Fibroblast of skin of right biceps (primary cell): ENCODE measurements around the gene TCF4.

Source experiments
- DNase-seq: peaks from one replicate; pipeline ENCODE4 v3.0.0-alpha.2; 2013

TCF4 gene

DNA sequence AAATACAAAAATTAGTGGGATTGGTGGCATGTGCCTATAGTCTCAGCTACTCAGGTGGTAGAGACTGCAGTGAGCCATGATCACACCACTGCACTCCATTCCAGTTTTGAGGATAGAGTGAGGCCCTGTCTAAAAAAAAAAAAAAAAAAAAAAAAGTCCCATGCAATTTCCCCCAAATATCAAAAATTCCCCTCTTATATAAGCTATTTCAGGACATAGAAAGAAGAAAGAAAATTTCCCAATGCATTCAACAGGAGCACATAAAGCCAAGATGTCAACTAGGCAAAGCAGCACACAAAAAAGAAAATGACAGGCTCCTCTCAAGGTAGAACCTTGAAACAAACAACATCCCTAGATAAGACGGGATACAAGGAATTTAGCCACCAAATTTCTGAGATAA, 213.3 kb downstream of the TCF4 start:
- DNase-seq, result no peak

- no peak for DNase-seq
These were observed 215.8 kb downstream of the TCF4 start for GRCh38 chr18:55372209-55372608.

- DNase-seq, result peak; percentile 54
These were observed 217.1 kb downstream of the TCF4 start for GRCh38 chr18:55370936-55371335.

GRCh38 chr18:55369346-55369745, 218.6 kb downstream of the TCF4 start:
- no peak for DNase-seq

DNA sequence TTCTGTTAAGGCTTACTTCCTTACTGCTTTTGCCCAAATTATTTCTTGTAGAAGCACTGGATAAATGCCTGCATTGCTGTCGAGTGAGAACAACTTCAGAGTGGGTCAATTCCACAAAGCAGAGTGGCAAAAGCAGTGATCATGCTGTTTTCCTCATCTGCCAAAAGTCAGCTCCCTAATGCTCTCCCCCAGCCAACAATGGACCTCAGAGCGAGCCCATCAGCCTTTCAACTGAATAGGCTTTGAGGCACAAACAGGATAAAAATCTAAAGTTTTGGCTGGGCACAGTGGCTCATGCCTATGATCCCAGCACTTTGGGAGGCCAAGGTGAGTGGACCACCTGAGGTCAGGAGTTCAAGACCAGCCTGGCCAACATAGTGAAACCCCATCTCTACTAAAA, 222.7 kb downstream of the TCF4 start:
- no peak for DNase-seq

GRCh38 chr18:55362303-55362702, 225.7 kb downstream of the TCF4 start:
- no peak for DNase-seq

- DNase-seq, result no peak
These were observed 226.3 kb downstream of the TCF4 start for GRCh38 chr18:55361492-55362250.

DNA sequence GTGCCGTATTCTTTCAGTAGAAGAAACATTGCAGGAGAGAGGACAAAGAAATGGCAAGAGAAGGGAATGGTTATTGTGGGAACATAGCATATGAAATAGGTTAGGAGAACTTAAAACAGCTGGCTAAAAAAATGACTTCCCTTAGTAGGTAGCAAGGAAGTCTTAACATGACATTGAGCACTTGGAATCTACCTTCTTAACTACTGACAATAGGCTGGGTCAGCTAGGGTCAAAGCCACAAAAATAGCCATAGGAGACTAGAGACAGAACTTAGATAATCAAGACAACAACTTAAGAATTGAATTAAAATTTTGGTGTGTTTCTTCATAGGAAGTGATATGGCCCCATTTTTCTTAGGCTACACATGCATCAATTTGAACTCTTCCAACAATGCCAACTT, 227.9 kb downstream of the TCF4 start:
- DNase-seq, result no peak

- DNase-seq, result peak; percentile 19
These were observed 231.2 kb downstream of the TCF4 start for GRCh38 chr18:55356815-55357214.

DNA sequence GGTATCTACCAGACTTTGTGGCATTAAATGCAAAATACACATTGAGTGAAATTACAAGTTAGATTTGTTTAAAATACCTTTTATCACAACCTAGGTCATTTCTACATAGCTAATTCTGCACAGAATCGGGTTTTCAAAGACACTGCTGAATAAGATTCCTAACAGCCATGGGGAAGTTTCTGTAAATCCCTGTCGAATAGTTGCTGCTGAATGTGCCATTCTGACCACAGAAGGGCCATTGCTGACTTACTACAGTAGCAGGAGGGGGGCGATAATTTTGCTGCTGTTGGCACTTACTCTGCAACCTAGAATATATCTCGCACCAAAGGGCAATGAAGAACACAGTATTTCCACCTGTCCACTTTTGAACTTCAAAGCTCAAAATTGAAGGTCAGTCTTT, 232.8 kb downstream of the TCF4 start:
- no peak for DNase-seq

DNA sequence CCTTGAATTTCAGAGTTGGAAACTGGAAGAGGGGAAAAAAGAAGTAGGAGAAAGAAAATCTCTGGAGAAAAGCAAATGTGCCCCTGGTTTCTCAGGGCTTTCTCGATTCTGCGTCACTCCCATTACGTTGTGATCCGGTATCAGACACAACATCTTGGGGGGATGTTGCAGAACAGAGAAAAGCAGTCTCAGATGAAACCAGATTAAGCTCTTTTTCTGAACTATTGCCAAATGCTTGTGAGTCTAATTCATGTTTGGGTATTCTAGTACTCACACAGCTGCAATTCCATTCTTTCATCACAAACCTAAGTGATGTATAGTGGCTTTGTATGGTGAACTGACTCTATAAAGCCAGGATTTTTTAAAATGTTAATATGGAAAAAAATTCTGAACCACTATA, 233.2 kb downstream of the TCF4 start:
- peak; percentile 83 for DNase-seq

DNA sequence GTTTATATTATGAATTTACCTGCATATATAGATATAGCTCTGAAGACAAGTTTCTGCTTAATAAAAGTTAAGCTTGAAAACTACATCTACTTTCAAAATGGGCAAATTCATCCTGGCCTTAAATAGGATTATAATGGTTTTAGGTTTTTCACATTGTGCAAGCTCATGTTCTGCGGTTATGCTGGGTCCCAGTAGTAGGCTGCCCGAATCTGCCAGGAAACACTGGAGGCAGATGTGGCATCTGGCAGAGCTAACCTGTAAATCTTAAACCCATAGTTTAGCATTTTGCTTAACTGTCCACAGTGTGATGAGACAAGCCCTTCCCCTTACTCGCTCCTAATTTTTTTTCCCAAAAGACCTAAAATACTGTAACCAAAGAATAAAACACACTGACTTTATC, 234.2 kb downstream of the TCF4 start:
- DNase-seq, result no peak

DNA sequence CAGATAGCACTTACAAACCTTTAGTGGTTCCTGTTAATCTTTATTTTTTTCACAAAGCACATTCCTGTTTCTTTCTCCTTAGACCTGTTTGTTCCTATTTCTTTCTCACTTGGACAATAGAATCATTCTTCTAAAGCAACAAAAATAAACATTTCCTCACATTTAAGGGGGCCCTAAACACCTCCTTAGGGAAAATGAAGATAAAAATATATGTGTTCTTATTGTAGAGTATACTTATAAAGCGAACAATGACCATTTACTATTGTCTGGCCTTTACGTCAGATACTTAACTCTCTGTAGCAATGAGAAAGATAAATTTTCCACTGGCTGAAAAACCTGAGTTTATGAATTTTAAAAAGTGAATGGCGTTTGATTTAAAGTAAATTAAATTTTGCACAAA, 234.6 kb downstream of the TCF4 start:
- DNase-seq, result no peak

DNA sequence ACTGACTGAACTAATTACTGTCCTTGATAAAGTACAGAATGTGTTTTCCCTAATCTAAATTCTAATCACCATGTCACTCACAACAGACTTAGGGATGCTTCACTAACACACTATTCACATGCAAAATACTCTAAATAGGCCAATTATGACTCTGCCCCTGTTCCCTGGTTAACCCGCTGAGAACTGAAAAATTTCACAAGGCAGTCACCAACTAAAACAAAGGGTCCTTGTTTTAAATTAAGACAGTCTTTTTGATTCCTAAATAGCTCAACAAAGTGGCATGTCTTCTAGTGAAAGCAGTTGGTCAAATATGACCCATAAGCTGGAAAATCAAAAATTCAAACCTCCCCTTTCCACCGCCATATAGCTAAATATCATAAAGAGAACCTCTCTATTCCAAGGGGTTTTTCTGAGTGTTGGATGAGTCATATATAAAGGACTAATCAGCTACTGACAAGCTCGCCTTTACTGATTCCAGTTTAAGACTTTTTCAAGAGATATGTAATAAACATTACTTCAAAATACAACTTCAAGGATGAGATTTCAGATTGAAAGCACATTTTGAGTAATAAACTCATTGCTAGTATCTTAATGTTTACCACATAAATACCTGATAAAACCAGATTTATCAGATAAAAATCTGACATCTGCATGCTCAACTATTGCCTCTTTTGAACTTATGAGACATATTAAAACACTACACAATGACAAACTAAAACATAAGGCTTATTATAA, 235.8 kb downstream of the TCF4 start:
- DNase-seq, result peak; percentile 27

DNA sequence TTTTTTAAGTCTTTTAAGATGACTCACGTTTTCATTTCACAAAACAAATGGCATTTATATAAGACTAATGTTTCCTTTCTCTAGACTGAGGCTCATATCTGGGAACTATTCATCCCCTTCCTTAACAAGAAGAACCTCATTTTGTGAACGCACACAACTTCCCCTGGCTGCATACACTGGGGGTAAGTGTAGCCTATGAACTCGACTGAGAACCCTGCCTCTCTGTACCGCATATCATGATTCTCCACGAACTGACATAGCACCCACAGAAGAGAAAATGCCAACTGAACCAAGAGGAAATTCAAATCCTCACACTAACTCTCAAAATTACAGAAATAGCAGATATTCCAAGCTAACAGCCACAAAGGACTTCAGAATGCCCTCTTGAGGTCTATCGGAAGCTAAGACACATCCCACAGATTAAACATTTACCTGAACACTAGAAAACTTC, 236.7 kb downstream of the TCF4 start:
- DNase-seq, result peak; percentile 57

- DNase-seq, result no peak
These were observed 238.3 kb downstream of the TCF4 start for GRCh38 chr18:55349685-55350084.

GRCh38 chr18:55346961-55347740, 240.8 kb downstream of the TCF4 start:
- DNase-seq, result no peak

GRCh38 chr18:55346387-55346786, 241.6 kb downstream of the TCF4 start:
- no peak for DNase-seq

- no peak for DNase-seq
These were observed 242.7 kb downstream of the TCF4 start for GRCh38 chr18:55345103-55345950.

DNA sequence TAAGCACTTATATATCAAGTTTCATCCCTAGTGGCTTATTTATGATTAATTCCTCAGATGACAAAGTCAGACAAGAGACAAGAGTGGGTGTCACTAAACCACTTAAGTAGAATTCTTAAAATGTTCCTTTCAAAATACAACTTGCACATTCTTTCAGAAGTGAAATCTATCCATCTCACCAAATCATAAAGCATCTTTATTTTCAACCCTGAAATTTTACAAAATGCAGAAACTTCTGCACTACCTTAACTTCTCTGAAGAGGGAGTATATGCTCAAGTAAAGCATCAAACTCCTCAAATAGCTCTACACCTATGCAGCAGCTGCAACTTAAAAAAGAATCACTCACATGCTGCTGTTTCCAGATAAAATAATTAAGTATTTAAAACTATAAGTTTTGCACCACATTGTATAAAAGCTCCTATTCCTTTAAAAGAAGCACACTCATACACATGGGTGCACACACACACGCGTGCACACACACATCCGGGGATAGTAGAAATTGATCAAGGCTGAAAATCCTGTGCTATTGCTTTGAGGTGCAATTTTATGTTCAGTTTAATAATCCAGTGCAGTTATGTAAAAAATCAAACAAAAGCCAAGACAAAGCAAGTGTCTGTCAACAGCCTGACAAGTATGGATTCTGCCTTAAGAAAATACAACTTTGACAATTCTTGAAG, 244.5 kb downstream of the TCF4 start:
- DNase-seq, result peak; percentile 49

DNA sequence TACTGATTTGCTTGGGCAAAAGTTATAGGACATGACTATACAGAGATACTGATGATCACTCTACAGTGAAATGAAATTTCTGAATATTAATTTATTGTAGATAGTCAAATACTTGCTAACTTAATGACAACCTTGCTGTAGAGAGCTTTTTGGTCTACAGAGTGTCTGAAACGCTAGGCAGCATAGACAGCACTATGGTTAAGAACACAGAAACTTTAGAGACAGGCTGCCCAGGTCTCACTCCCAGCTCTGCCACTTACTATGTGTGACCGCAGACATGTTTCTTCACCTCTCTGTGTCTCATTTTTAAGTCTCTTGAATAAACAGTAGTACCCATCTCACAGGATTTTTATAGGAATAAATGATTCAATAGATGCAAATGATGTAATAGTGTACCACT, 247.0 kb downstream of the TCF4 start:
- DNase-seq, result no peak

DNA sequence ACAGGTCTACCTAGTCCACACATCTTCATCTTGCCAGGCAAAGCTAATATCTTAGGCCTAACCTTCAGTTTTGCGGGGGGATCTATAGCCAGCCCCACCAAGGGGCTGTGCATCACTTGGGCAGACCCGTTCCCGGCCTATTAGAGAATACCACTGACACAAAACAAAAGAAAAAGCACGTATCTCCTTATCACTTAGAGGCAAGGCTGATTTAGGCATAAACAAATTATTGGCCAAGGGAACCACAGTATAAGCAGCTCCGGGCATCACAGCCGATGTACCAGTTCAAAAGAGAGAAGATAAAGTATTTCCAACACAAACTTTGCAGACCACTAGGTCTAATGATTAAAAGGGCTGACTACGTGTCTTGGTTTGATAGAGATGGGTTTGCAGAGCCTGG, 248.0 kb downstream of the TCF4 start:
- DNase-seq, result no peak
